ENCODE measurements around the gene TNRC18.

DNA sequence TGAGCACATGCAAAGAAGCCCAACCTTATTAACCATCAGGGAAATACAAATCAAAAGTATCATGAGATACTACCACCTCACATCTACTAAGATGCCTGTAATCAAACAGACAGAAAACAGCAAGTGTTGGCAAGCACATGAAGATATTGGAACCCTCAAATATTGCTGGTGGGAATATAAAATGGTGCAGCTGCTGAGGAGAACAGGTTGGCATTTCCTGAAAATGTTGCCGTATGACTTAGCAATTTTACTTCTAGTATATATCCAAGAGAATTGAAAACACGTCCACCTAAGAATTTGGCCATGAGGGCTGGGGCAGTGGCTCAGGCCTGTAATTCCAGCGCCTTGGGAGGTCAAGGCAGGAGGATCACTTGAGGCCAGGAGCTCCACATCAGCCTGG lies 39.4 kb upstream of the TNRC18 start:
- TF ChIP-seq, protein P1, sequence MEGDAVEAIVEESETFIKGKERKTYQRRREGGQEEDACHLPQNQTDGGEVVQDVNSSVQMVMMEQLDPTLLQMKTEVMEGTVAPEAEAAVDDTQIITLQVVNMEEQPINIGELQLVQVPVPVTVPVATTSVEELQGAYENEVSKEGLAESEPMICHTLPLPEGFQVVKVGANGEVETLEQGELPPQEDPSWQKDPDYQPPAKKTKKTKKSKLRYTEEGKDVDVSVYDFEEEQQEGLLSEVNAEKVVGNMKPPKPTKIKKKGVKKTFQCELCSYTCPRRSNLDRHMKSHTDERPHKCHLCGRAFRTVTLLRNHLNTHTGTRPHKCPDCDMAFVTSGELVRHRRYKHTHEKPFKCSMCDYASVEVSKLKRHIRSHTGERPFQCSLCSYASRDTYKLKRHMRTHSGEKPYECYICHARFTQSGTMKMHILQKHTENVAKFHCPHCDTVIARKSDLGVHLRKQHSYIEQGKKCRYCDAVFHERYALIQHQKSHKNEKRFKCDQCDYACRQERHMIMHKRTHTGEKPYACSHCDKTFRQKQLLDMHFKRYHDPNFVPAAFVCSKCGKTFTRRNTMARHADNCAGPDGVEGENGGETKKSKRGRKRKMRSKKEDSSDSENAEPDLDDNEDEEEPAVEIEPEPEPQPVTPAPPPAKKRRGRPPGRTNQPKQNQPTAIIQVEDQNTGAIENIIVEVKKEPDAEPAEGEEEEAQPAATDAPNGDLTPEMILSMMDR (IDR thresholded peaks at IDR 0.05), result no peak
- TF ChIP-seq FOXJ3 (CRISPR knock-in tag; IDR thresholded peaks at IDR 0.05) (no peak), YY1 (IDR thresholded peaks at IDR 0.05; ENCODE audit: low read depth) (no peak), TEAD4 (IDR thresholded peaks at IDR 0.05; ENCODE audit: borderline replicate concordance, insufficient read depth) (no peak), POLR2AphosphoS5 (IDR thresholded peaks at IDR 0.05; ENCODE audit: low read depth, low read length) (no peak), NFIC (IDR thresholded peaks at IDR 0.05; ENCODE audit: borderline replicate concordance) (no peak)

Data from SK-N-SH (cell line).